HG02798 (cell line): Measurements from ENCODE around the gene UBE2C.
"Not testable (repeated sequence)": the region's sequence is repeated elsewhere in the genome, so short reads cannot be mapped to it uniquely, and the experiment has no call there.

Source experiments
- ATAC-seq: cut with Tn5 transposase; IDR thresholded peaks from one replicate; pipeline ENCODE4 v1.9.1; 2021; ENCODE audit warnings: mild to moderate bottlenecking; ENCODE audit not compliant: unreplicated experiment, poor library complexity

Gene UBE2C

GRCh38 chr20:45812157-45813005 lies at the start of gene UBE2C:
Gene UBE2C, plus strand, starts transcription at chr20:45812644. Its CDS starts 52 bp downstream, at chr20:45812696.
- peak; percentile 99 for ATAC-seq

DNA sequence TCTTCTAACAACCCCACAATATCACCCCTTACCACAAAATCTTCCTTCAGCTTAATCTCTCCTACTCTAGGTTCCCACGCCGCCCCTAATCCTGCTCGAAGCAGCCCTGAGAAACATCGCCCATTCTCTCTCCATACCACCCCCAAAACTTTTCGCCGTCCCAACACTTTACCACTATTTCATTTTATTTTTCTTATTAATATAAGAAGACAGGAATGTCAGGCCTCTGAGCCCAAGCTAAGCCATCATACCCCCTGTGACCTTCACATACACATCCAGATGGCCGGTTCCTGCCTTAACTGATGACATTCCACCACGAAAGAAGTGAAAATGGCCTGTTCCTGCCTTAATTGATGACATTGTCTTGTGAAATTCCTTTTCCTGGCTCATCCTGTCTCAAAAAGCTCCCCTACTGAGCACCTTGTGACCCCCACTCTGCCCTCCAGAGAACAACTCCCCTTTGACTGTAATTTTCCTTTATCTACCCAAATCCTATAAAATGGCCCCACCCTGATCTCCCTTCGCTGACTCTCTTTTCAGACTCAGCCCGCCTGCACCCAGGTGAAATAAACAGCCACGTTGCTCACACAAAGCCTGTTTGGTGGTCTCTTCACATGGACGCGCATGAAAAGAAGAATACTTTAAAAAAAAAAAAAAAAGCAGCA lies 47.7 kb upstream of the UBE2C start:
- not testable (repeated sequence) for ATAC-seq

DNA sequence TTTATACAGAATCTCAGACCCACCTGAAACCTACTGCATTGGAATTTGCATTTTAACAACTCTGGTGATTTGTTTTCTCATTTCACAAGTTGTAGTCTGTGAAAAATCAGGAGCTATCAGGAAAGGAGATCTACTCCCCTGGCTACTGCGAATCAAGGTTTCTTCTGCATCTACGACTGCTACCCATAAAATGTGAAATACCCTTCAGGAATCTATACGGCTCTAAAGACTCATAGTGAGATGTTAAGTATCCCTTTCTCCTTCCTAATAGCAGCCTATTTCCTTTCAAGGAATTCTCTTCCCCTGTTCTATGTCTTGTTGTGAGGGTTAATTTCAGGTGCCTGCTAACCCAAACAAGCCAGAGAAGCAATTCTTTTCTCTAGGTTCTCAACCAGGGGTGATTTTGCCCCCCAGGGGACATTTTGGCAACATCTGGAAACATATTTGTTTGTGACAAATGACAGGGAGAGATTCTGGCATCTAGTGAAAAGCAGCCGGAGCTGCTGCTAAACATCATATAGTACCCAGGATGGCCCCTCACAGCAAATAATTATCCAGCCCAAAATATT lies 47.1 kb upstream of the UBE2C start:
- no peak for ATAC-seq

- no peak for ATAC-seq
Measured at GRCh38 chr20:45765980-45766379, 46.5 kb upstream of the UBE2C start.

- no peak for ATAC-seq
Measured at GRCh38 chr20:45768479-45768878, 44.0 kb upstream of the UBE2C start.

GRCh38 chr20:45771182-45771759 lies 41.2 kb upstream of the UBE2C start:
- ATAC-seq: peak; percentile 37

- no peak for ATAC-seq
Measured at GRCh38 chr20:45772693-45773092, 39.8 kb upstream of the UBE2C start.

DNA sequence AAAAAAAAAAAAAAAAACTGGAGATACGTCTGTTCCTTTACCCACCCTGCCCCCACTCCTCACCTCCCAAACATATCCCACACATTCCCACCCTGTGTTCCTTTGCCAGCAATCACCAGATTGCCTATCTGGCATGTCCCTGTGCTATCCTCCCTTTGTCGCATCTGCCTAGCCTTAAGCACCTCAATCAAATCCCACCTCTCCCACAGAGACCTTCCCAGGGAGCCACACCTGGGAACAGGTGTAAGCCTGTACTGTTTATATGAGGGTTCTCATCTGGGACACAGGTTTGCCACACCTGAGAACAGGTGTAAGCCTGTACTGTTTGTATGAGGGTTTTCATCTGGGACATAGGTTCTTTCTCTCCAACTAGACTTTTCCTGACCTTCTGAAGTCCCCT lies 37.5 kb upstream of the UBE2C start:
- ATAC-seq: no peak

DNA sequence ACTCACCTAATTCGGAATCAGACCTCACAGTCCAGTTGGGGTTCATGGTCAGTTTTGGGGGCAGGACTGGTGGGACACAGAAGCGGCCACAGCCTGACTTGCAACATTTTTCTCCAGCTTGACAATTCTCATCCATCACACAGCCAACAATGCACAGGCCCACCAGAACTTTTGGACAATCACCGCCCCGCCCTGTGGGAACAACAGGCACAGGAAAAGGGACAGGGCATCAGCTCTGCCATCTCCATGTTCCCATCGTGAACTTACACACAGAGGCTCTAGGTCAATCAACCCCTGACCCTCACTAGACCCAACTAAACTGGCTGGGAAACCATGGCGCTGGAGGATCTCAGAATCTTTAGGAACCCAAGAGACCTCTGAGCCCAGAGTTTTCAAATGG lies 37.0 kb upstream of the UBE2C start:
- ATAC-seq: no peak

- no peak for ATAC-seq
Measured at GRCh38 chr20:45776931-45777330, 35.5 kb upstream of the UBE2C start.

DNA sequence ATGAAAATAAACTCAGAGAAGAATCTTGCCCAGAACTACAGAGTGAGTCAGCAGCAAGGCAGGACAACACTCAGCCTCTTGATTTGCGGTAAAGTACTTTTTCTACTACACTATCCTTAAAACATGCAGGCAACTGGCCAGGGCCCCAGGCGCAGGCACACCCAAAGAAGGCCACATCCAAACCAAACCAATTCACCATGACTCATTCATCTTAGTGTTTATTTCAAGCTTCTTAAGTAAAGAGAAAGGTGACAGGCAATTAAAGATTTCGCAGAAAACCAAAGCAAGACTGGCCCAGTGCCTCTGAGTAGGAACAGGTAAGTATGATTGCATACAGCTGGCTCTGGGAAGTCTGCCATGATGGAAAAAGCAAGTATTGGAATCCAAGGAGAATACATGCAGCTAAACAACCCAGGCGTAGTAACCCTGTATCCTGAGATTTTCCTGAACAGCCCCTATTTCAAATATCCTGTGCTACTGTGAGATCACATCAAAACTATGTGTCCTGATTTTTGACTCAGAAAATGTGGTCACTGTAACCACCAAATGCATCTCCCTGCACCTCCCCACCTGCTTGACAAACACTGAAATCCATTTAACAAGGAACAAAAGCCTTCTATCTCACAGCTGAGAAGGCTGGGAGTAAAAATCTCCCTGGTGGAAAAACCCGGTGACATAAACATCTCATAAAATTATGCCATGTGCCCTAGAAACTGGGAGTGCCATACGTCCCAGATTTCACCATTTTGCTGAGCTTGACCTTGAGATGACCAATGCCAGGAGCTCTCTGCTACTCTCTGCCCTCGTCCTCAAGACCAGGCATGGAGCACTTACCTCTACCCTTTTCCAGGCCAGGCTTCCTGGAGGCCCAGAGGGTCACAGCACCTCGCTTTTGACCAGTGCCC lies 33.2 kb upstream of the UBE2C start:
- ATAC-seq: no peak

- no peak for ATAC-seq
Measured at GRCh38 chr20:45780159-45780558, 32.3 kb upstream of the UBE2C start.

DNA sequence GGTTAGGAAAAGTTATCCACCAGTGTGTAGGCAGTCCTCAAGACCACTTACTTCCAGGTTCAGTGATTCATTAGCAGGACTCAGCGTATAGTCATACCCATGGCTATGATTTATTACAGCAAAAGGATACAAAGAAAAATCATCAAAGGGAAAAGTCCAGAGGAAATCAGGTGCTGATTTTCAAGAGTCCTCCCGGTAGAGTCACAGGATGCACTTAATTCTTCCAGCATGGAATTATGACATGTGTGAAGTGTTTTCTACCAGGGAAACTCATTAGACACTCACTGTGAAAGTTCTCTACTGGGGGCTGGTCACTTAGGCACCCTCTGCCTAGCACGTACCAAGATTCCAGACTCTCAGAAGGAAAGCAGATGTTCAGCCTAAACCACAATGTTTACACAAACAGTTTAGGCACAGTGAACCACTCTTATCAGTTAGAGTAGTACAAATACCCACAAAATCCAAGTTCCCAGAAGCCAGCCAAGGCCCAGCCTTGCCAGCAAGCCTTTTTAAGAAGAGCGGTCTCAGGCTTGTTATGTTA lies 31.0 kb upstream of the UBE2C start:
- ATAC-seq: no peak

GRCh38 chr20:45782890-45783289 lies 29.6 kb upstream of the UBE2C start:
- ATAC-seq: no peak

DNA sequence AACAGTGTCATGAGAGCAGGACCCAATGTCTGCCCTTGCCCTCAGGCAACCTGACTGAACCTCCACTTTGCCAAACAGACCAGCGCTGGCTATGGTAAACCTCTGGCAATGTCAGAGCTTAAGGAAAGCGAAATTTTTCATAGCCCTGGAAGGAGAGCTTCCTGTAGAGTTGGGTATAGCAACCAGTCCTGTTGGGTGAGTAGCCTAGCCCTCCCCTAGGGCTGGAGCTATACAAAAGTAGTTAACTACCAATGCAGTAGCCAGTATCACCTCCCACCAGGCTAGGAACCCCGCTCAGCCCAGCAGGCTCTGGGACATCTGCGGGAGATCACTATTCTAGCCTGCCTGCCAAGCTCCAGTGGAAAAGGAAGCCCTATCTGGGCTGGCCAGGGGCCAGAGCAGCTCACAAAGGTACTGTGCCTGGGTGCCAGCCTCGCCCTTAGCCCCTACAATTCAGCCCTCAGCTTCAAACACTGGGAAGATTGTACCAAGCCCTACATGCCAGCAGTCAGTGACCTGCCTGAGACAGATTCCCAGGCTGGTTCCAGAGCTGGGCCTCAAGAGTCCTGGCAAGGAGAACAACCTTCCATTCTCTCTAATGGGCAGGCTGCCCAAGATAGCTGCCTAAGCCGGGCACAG lies 28.7 kb upstream of the UBE2C start:
- ATAC-seq: no peak

DNA sequence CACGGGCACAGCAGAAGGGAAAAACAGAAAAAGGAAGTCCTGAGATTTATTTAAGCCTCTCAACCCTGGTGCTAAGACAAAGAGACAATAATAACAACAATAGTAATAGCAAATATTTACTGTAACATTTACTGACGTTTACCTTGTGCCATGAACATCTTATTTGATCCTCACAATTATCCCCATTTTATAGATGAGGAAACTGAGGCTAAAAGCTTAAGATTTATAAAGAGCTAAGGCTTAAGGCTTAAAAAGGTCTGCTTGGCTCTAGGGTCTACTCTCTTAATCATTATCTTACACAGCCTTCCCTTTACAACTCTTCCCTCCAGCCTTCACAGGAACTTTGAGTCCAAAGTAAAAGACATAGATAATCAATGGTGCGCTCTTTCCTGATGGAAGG lies 24.1 kb upstream of the UBE2C start:
- ATAC-seq: no peak

GRCh38 chr20:45792317-45793118 lies 19.9 kb upstream of the UBE2C start:
- peak; percentile 10 for ATAC-seq

DNA sequence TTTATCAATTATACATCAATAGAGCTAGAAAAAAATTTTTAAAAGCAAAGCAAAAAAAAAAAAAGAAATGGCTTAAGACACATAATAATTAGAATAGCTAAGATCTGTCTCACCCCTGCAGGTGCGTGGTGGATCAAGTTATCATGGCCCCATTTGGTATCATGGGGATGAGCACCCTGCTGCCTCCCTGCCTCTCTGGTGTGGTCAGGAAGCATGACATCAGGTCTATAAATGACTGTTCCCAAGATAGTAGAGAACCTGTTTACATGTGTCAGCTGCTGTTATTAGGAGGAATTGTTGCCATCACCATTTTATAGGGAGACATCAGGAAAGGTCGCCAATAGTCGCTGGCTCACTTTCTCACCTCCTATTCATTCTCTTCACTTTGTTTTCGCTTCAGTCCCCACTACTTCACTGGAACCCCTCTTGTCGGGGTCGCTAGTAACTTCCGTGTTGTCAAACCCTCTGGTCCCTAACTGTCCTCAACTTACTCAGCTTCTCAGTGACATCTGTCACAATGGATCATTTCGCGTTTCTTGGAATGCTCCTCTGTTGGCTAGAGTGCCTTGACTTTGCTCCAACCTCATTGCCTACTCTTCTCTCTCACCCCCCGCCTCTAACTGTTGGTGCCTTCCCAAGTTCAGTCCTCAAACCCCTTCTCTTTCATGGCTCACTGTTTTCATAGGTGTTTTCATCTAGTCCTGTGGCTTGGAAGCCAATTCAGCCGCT lies 15.9 kb upstream of the UBE2C start:
- no peak for ATAC-seq
